Measurements from ENCODE around the gene OVCA2.

GRCh38 chr17:2086306-2086705, 44.5 kb downstream of the OVCA2 start:
- TF ChIP-seq POLR2A (IDR thresholded peaks at IDR 0.05; ENCODE audit: borderline replicate concordance, extremely low read depth, insufficient read depth, insufficient read length) (no peak), CTCF (IDR thresholded peaks at IDR 0.05 in 2 of 3, conservative IDR thresholded peaks at IDR 0.05 in 1 of 3; ENCODE audit: borderline replicate concordance in 1 of 3, insufficient read depth in 1 of 3, low read depth in 2 of 3, low read length in 2 of 3) (no peak), ATF3 (IDR thresholded peaks at IDR 0.05) (no peak), CEBPB (IDR thresholded peaks at IDR 0.05; ENCODE audit: low read depth) (no peak), POLR2AphosphoS5 (IDR thresholded peaks at IDR 0.05; ENCODE audit: low read depth, low read length) (no peak), ELF1 (IDR thresholded peaks at IDR 0.05; ENCODE audit: borderline replicate concordance, low read depth) (no peak), EZH2 (IDR thresholded peaks at IDR 0.05) (no peak), ZFX (IDR thresholded peaks at IDR 0.05) (no peak), ZNF274 (IDR thresholded peaks at IDR 0.05; ENCODE audit: low read depth, low read length) (no peak)
- TF ChIP-seq, protein P1, sequence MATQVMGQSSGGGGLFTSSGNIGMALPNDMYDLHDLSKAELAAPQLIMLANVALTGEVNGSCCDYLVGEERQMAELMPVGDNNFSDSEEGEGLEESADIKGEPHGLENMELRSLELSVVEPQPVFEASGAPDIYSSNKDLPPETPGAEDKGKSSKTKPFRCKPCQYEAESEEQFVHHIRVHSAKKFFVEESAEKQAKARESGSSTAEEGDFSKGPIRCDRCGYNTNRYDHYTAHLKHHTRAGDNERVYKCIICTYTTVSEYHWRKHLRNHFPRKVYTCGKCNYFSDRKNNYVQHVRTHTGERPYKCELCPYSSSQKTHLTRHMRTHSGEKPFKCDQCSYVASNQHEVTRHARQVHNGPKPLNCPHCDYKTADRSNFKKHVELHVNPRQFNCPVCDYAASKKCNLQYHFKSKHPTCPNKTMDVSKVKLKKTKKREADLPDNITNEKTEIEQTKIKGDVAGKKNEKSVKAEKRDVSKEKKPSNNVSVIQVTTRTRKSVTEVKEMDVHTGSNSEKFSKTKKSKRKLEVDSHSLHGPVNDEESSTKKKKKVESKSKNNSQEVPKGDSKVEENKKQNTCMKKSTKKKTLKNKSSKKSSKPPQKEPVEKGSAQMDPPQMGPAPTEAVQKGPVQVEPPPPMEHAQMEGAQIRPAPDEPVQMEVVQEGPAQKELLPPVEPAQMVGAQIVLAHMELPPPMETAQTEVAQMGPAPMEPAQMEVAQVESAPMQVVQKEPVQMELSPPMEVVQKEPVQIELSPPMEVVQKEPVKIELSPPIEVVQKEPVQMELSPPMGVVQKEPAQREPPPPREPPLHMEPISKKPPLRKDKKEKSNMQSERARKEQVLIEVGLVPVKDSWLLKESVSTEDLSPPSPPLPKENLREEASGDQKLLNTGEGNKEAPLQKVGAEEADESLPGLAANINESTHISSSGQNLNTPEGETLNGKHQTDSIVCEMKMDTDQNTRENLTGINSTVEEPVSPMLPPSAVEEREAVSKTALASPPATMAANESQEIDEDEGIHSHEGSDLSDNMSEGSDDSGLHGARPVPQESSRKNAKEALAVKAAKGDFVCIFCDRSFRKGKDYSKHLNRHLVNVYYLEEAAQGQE (IDR thresholded peaks at IDR 0.05; ENCODE audit: low read depth), result no peak
- TF ChIP-seq, protein P2, sequence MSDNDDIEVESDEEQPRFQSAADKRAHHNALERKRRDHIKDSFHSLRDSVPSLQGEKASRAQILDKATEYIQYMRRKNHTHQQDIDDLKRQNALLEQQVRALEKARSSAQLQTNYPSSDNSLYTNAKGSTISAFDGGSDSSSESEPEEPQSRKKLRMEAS (IDR thresholded peaks at IDR 0.05), result no peak

Data from HCT116 (cell line).